ENCODE data around the gene PRKAR1B.

PRKAR1B gene

DNA sequence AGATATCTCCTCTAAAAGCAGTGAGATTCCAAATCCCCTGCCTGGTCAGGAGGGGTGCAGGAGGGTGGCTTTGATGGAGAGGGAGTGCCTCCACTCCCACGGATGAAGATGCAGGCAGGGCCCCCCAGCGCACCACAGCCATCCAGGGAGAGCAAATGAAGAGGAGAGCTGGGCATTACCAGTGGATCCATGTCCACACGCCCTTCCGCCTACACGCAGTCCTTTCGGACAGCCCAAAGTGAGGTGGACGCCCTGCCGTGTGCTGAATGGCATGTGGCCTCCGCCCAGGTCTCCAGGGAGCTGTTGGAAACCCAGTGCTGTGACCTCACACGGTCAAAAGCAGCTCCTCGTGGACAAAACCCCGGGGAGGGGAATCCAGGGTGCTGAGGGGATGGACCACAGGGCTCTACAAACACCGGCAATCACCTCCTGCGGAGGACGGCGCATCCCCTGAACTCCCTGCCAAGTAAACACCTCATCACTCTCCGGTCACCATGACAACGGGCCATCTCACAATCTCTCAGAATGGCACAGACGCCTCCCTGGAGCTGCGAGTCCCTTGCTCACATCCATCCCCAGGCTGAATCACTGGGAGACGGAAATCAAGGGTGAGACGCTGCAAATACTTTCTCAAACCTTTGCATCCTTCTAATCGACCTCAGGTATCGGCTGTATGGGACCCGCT is 35.6 kb downstream of the PRKAR1B start:
- no peak for DNase-seq

DNA sequence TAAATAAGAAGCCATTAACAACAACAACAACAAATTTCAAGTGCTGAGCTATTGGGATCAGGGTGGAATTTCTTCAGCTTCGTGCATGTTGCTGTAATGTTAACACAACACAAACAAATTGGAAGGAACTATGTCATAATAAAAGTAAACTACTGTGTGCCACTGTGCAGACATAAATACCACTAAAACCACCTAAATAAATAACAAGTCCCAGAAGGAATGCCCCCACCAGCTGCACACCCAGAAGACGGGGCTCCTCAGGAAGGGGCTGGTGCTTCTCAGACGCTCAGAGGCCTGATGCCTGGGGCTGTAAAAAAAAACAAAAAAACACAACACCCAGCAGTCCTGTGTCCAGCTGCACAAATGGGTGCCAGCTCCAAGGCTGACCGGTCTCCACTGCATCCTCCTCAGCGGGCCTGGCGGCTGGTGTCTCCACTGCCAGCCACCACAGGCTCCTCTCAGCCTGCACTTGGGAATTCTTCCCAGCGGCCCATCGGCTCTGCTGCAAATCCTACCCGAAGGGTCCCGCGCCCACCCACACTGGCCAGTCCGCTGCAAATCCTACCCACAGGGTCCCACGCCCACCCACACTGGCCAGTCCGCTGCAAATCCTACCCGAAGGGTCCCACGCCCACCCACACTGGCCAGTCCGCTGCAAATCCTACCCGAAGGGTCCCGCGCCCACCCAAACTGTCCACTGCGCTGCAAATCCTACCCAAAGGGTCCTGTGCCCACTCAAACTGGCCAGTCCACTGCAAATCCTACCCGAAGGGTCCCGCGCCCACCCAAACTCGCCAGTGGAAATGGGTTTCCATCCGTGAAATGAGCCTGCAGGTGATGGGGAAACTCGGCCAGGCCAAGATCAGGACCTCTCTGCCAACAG is 36.4 kb downstream of the PRKAR1B start:
- no peak for DNase-seq

DNA sequence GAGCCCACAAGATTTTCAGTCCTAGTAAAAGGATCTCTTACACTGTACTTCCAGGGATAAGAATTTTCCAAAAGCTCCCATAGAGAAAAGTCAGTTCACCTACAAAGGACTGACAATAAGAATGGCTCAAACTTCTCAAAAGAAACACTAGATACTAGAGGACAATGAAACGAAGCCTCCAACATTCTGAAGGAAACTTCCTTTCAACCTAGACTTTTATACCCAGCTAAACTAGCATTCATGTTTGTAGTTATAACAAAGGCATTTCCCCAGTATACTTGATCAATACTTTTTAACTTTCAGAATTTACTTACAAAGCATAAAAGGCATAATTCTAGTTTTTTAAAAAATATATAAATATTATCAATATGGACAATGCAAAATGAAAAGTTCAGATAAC is 41.5 kb downstream of the PRKAR1B start:
- DNase-seq: no peak

DNA sequence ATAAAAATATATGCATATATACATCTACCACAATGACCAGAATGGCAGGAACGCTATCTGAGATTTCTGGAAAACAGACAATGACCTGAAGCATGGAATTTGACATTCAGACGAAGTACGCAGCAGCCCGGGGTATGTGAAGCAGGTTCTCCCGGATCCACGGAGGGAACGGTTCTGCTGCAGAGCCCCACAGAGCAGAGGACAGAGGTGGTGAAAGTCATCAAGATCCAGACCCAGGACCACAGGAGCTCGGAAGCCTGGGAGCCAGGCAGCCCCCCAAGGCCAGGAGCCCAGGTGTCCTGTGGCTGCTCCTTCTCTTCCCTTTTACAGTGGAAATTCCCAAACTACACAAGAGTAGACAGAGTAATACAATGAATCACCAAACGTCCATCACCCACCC is 42.7 kb downstream of the PRKAR1B start:
- DNase-seq: no peak

DNA sequence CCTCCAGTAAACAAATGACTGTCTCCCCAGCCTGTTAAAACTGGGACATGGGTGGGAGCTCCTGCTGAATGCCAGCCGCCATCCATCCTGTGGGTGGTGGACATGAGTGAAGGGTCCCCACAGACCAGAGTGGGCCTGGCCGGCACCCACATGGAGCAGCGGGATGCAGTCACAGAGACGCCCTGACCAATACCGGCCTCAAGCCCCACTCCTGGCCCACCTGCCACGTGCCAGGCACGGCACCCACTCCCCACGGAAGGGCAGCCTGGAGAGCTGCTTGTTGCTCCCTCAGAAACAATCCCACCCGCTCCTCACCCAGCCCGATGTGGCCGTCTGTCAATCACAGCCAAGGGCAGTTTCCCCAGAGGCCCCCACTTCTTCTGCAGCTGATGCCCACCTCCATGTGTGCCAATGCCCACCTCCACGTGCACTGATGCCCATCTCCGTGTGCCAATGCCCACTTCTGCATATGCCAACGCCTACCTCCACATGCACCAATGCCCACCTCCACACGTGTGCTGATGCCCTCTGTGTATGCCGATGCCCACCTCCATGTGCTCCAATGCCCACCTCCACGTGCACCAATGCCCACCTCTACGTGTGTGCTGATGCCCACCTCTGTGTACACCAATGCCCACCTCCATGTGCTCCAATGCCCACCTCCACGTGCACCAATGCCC is 43.4 kb downstream of the PRKAR1B start:
- no peak for DNase-seq

DNA sequence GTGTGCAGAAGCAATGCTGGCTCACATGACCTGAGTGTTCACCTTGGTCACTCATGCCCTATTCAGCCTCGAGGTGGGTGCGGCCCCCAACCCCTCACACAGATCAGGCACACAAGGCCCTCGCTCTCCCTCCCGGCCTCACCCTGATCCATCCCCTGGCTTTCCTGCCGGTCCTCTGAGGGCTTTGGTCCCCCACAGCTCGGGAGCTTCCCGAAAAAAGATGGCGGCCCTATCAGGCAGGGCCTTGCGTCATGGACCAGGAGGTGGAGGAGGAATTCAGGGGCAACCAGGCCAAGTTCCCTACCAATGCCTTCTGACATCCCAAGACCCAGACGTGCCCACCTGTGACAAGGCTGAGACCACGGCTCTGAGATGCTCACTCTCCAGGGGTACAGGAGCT is 44.3 kb downstream of the PRKAR1B start:
- DNase-seq: no peak

DNA sequence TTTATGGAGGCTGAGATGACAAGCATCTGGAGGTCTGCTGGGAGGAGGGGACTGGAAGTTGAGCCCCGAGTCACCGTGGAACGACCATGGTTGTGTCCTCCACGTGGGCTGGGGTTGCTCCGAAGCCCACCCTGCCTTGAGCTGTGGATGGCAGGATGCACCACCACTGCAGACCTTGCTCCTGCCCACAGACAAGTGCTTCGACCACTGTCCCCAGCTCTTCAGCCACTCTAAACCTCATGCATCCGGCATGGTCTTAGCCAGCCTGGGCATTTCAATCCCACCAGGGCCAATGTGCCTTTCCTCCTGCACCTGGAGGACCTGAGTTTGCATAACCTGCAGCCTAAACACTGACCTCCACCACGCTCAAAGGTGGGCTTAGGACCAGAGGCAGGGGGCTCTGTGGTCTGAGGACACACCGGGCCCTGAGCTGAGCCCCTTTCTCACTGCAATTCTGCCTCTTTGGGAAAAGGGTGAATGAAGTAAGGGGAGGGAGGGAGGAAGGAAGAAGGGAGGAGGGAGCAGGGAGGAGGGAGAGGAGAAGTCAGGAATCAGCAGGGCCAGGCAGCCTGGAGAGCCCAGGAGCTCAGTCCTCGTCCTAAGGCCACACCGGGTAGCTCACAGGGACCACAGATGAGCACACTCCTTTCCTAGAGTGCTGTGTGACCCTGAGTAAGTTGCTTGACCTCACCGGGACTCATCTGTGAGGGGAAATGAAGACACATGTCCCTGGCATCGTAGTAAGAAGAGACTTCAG is 45.4 kb downstream of the PRKAR1B start:
- no peak for DNase-seq

DNA sequence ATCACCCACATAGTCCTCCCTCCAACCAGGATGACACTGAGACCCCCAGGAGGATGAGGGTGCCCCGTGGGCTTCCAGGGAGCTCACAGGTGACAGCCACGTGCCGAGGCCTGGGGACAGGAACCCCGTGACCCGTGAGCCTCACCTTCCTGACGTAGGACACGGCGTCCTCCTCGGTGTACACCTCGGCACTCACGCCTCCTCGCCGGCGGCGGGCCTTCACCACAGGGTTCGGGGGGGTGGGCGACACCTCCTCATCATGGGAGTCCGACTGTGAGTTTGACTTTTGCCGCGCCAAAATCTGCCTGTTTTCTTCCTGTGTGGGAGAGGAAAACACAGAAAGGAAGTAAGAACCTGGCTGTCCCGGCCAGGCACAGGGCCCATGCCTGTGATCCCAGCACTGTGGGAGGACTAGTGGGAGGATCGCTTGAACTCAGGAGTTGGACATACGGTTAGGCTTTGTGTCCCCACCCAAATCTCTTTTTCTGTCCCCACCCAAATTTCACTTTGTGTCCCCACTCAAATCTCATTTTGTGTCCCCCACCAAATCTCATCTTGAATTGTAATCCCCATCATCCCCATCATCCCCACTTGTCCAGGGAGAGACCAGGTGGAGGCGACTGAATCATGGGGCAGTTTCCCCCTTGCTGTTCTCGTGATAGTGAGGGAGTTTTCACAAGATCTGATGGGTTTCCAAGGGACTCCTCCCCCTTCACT is 46.5 kb downstream of the PRKAR1B start:
- DNase-seq: no peak

DNA sequence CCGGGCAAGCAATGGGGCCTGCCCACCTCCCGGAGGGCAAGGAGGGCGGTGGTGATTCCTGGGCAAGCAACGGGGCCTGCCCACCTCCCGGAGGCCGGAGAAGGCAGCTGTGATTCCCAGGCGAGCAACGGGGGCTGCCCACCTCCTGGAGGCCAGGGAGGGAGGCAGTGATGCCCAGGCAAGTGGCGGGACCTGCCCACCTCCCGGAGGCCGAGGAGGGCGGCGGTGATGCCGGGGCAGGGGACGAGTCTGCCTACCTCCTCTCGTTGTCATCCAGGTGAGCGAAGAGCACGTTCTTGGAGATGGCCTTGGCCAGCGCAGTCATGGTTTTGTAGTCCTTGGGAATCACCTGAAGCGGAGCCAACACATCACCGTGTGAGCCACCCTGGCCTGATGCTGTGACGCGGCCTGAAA is 50.1 kb downstream of the PRKAR1B start:
- no peak for DNase-seq

DNA sequence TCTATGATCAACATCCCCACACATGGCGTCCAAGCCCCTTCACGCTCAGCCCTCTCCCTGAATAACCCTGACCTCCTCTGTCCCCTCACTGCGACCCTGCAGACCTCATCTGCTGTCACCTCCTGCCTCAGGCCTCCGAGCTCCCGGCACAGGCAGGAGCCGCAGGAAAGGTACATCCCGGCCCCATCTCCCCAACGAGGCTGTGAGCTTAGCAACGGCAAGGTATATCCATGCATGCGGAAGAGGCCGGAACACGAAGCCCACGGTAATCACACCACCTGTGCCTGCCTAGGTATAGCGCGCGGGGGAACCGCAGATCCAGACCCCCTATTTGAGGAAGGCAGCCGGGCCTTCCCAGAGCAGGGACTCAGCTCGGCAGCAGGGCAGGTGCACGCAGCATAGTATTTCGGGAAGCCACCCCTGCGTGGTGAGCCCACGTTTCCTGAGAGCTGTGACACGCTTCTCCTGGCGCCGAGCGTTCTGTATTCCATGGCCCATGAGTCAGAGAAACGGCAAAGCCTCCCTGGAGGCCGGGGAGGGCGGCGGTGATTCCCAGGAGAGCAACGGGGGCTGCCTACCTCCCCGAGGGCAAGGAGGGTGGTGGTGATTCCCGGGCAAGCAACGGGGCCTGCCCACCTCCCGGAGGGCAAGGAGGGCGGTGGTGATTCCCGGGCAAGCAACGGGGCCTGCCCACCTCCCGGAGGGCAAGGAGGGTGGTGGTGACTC is 50.7 kb downstream of the PRKAR1B start:
- DNase-seq: no peak

DNA sequence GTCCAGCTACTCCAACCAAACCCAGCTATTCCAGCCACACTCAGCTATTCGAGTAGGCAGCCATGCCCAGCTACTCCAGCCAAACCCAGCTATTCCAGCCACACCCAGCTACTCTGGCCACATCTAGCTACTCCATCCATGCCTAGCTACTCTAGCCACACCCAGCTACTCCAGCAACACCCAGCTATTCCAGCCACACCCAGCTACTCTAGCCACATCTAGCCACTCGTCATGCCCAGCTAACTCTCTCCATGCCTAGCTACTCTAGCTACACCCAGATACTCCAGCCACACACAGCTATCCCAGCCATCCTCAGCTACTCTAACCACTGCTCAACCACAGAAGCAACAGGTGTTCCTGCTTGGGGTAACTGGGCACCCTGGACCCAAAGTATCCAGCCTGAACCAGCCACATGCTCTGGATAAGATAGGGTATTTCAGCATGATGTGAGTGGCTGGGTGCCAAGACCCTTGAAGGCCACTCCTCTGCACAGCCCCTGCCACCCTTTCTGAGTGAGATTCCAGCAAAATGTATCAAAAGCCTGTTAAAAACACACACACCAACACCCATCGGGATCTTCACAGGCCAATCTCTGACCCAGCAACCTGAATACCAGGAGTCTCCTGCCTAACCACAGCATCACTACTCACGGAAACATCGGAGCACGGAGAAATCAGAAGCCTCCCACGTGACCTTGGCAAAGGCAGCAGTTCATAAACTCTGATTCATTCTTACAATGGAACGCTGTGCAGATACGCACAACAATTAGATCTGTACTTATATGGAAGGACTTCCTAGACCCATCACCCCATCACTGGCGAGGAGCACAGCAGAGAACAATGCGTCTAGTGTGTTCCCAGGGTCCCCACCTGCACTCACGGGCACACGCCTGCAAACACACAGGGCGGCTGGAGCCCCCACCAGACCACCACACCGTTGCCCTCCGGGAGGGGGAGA is 52.3 kb downstream of the PRKAR1B start:
- DNase-seq: no peak

DNA sequence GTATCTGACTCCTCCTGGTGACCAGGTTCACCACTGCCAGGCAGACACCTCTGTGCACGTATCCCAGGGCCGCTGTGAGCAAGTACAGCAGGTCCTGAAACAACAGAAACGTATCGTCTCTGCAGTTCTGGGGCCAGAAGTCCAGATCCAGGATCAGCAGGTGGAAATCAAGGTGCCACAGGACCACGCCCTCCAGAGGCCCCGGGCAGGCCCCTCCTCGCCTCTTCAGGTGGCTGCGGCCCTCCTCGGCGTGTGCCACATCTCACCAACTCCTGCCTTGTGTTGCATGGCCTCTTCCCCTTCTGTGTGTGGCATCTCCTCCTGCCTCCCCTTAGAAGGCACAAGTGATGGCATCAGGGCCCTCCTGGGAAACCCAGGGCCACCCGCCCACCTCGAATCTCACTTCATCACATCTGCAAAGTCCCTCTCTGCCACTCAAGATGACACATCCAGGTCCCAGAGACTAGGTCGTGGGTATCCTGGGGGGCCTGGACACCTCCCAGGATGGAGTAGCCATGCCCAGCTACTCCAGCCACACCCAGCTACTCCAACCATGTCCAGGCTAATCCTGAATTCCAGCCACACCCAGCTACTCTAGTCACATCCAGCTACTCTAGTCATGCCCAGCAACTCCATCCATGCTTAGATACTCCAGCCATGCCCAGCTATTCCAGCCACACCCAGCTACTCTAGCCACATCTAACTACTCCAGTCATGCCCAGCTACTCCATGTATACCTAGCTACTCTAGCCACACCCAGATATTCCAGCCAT is 53.2 kb downstream of the PRKAR1B start:
- no peak for DNase-seq

DNA sequence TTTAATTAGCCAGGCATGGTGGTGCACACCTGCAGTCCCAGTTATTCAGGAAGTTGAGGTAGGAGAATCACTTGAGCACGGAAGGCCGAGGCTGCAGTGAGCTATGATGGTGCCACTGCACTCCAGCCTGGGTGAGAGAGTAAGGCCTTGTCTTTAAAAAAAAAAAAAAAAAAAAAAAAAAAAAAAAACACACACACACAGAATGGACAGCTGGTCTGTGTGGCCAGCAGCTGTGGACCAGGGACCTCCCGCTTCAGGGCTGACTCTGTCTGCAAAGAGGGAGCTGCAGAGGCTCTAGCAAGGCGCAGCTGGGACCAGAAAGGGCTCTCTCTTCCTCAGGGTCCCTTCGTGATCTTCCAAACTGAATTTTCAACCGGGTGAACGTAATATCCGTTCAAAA is 54.2 kb downstream of the PRKAR1B start:
- DNase-seq: no peak

DNA sequence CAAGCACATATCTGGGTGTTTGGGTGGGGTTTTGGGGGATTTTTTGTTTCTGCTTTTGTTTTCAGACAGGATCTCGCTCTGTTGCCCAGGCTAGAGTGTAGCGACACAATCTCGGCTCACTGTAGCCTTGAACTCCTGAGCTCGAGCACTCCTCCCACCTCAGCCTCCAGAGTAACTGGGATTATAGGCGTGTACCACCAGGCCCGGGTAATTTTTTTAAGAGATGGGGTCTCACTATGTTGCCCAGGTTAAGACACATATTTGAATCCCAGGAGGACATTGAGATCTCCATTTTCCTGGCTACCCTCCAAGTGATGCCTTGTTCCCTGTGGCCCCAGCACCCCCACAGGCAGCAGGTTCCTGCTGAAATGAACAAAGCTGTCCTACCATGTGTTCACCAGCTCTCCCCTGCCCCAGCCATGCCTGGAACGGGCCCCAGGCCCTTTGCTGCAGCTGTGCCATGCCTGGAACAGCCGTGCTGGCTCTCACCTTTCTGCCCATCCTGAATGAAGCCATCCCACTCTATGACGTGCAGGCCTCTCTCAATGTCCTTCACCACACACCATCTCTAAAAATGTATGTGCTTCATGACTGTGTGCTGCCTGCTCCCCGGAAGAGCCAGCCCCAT is 55.6 kb downstream of the PRKAR1B start:
- DNase-seq: no peak

DNA sequence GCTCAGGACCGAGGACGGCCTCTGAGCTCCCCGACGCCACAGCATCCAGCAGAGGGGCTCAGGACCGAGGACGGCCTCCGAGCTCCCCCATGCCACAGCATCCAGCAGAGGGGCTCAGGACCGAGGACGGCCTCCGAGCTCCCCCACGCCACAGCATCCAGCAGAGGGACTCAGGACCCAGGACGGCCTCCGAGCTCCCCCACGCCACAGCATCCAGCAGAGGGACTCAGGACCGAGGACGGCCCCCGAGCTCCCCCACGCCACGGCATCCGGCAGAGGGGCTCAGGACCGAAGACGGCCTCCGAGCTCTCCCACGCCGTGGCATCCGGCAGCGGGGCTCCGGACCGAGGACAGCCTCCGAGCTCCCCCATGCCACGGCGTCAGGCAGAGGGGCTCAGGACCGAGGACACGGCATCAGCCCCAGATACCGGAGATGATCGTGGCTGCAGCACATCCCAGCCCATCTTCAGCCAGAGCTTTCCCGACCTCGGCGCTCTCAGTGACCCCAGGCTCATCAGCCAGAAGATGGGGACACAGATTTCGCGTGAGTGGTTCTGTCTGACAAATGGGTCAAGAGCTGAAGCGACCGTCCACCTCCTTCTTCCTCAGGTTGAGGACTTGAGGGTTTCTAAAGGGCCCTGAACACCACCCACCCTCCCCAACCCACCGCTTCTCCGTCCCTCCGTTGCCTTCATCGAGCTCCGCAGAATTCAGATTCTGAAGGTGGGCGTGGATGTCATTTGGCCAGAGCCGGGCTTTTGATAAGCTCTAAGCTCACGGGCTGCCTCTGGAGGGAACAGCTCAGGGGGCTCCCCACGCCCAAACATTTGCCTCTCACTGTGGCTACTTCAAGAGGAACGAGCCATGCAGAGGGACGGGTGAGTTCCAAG is 56.3 kb downstream of the PRKAR1B start:
- no peak for DNase-seq

DNA sequence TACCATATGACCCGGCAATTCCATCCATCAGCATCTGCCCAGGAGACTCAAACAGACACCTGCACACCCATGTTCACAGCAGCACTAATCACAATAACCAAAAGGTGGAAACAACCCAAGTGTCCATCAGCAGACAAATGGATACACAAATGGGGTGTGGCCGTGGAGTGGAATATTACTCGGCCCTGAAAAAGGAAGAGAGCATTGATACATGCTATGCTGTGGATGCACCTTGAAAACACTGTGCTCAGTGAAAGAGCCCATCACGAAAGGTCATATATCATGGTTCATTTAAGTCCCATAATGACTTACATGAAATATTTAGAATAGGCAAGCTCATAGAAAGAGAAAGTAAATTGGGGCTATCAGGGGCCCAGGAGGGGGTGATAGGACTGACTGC is 58.1 kb downstream of the PRKAR1B start:
- DNase-seq: no peak

DNA sequence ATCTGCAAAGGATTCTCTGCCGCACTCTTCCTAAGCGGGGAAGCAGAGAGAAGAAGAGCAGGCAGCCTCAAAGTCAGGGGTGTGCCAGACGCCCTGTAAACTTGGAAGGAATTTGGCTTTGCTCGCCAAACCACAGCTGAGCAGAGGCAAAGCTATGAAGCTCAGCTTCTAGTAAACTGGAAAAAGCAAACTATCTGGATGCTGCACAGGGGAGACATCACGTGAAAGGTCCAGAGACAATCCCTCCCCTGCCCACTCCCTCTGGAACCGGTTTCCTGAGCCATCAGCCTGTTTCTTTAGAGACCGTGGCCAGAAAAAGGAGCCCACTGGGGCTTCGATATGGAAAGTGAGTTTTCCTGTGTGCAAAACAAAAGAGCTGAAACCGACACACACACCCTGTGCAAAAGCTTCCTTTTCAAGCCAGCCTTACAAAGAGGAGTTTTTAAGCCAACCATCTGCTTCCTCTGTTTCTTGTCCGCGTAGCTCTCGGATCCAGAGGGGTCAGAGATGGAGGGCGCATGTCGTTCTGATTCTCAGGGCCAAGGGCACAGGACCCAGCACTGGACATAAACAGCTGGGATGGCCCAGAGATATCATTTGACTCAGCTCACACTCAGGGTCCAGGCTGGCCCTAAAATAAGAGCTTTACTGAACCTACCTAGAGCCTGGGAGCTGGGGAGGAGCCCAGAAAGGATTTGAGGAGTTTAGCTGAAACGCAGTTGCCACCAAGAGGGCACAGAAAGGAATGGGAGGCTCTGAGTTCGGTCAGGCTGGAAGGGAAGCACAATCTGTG is 58.7 kb downstream of the PRKAR1B start:
- DNase-seq: no peak
